Suprapubic skin (tissue), 3 donors: ENCODE results near the gene AIG1.

Experiments used
- CTCF ChIP-seq, 2 donors: fragments of 200-600 bp in 1 of 2; fragments of 450-650 bp in 1 of 2; sonication (generic) in 1 of 2; IDR thresholded peaks; one replicate each; pipeline ENCODE4 v1.5.1; 2016 to 2019; ENCODE audit warnings: antibody characterized with exemption in 2 of 2, mild to moderate bottlenecking in 1 of 2, moderate library complexity in 1 of 2
- POLR2AphosphoS5 ChIP-seq, 3 donors: sonication (generic); formaldehyde crosslinking; IDR thresholded peaks; one replicate each; pipeline ENCODE4 v1.6.1; 2017; ENCODE audit warnings: antibody characterized with exemption in 3 of 3

GRCh38 chr6:143112837-143113236 lies 52.1 kb downstream of the AIG1 start:
- TF ChIP-seq POLR2AphosphoS5 (IDR thresholded peaks at IDR 0.05) = no peak
- TF ChIP-seq CTCF (IDR thresholded peaks at IDR 0.05) = no peak
